ENCODE data around the gene LRP3.
"Not testable (repeated sequence)": the region's sequence is repeated elsewhere in the genome, so short reads cannot be mapped to it uniquely, and the experiment has no call there.

The LRP3 gene

GRCh38 chr19:33193865-33194362 is at the start of gene LRP3:
Gene LRP3, plus strand, starts transcription at chr19:33194330. Its CDS starts 456 bp downstream, at chr19:33194786.
- Histone ChIP-seq H3K9me3 (ENCODE audit: low read length) (no peaks in the 10 kb centered on the region), H3K27ac (ENCODE audit: low read depth, low read length) (no peak within 1 kb of the TSS), H3K4me1 (ENCODE audit: insufficient read depth, low read length) (peaks cover 15% of the 10 kb centered on the region), H3K4me3 (ENCODE audit: low read depth in 1 of 2, low read length in 2 of 2) (peak within 1 kb of the TSS; percentile 65 to 71), H3K27me3 (ENCODE audit: control insufficient read depth in 1 of 2, insufficient read depth in 2 of 2, low read length in 2 of 2) (no peaks in the 10 kb centered on the region), H3K9ac (ENCODE audit: low read length) (peak within 1 kb of the TSS; percentile 21), H3K36me3 (ENCODE audit: insufficient read depth, low read length) (no peaks in the 10 kb centered on the region)

- Histone ChIP-seq H3K9ac (ENCODE audit: low read length) (no peak overlapping the region), H3K9me3 (ENCODE audit: low read length) (no peaks in the 10 kb centered on the region), H3K36me3 (ENCODE audit: insufficient read depth, low read length) (no peaks in the 10 kb centered on the region), H3K4me3 (ENCODE audit: low read depth in 1 of 2, low read length in 2 of 2) (no peak overlapping the region), H3K27me3 (ENCODE audit: control insufficient read depth in 1 of 2, insufficient read depth in 2 of 2, low read length in 2 of 2) (no peaks in the 10 kb centered on the region), H3K4me1 (ENCODE audit: insufficient read depth, low read length) (no peaks in the 10 kb centered on the region), H3K27ac (ENCODE audit: low read depth, low read length) (no peak overlapping the region)
These were observed 47.9 kb upstream of the LRP3 start for GRCh38 chr19:33146209-33146608.

GRCh38 chr19:33147538-33147937 is 46.6 kb upstream of the LRP3 start:
- no peaks in the 10 kb centered on the region for H3K4me1 ChIP-seq (ENCODE audit: insufficient read depth, low read length)
- H3K27me3 ChIP-seq (ENCODE audit: control insufficient read depth in 1 of 2, insufficient read depth in 2 of 2, low read length in 2 of 2): no peaks in the 10 kb centered on the region
- no peaks in the 10 kb centered on the region for H3K9me3 ChIP-seq (ENCODE audit: low read length)
- H3K9ac ChIP-seq (ENCODE audit: low read length): no peak overlapping the region
- no peak overlapping the region for H3K4me3 ChIP-seq (ENCODE audit: low read depth in 1 of 2, low read length in 2 of 2)
- no peaks in the 10 kb centered on the region for H3K36me3 ChIP-seq (ENCODE audit: insufficient read depth, low read length)
- no peak overlapping the region for H3K27ac ChIP-seq (ENCODE audit: low read depth, low read length)

- Histone ChIP-seq H3K27ac (ENCODE audit: low read depth, low read length) (no peak overlapping the region), H3K9me3 (ENCODE audit: low read length) (no peaks in the 10 kb centered on the region), H3K9ac (ENCODE audit: low read length) (no peak overlapping the region), H3K4me1 (ENCODE audit: insufficient read depth, low read length) (no peaks in the 10 kb centered on the region), H3K27me3 (ENCODE audit: control insufficient read depth in 1 of 2, insufficient read depth in 2 of 2, low read length in 2 of 2) (no peaks in the 10 kb centered on the region), H3K4me3 (ENCODE audit: low read depth in 1 of 2, low read length in 2 of 2) (no peak overlapping the region), H3K36me3 (ENCODE audit: insufficient read depth, low read length) (no peaks in the 10 kb centered on the region)
These were observed 43.1 kb upstream of the LRP3 start for GRCh38 chr19:33150852-33151518.

GRCh38 chr19:33152176-33152575 is 42.0 kb upstream of the LRP3 start:
- no peak overlapping the region for H3K27ac ChIP-seq (ENCODE audit: low read depth, low read length)
- no peak overlapping the region for H3K9ac ChIP-seq (ENCODE audit: low read length)
- H3K9me3 ChIP-seq (ENCODE audit: low read length): no peaks in the 10 kb centered on the region

GRCh38 chr19:33152625-33153024 is 41.5 kb upstream of the LRP3 start:
- H3K27me3 ChIP-seq (ENCODE audit: control insufficient read depth in 1 of 2, insufficient read depth in 2 of 2, low read length in 2 of 2); H3K36me3 ChIP-seq (ENCODE audit: insufficient read depth, low read length); H3K9me3 ChIP-seq (ENCODE audit: low read length); H3K9ac ChIP-seq (ENCODE audit: low read length); H3K4me1 ChIP-seq (ENCODE audit: insufficient read depth, low read length); H3K27ac ChIP-seq (ENCODE audit: low read depth, low read length); H3K4me3 ChIP-seq (ENCODE audit: low read depth in 1 of 2, low read length in 2 of 2): not testable (repeated sequence)

More at GRCh38 chr19:33152176-33152575, 42.0 kb upstream of the LRP3 start:
- Histone ChIP-seq H3K4me3 (ENCODE audit: low read depth in 1 of 2, low read length in 2 of 2) (no peak overlapping the region), H3K4me1 (ENCODE audit: insufficient read depth, low read length) (no peaks in the 10 kb centered on the region), H3K36me3 (ENCODE audit: insufficient read depth, low read length) (no peaks in the 10 kb centered on the region), H3K27me3 (ENCODE audit: control insufficient read depth in 1 of 2, insufficient read depth in 2 of 2, low read length in 2 of 2) (no peaks in the 10 kb centered on the region)

GRCh38 chr19:33154313-33154712 is 39.8 kb upstream of the LRP3 start:
- not testable (repeated sequence) for H3K9me3 ChIP-seq (ENCODE audit: low read length)

GRCh38 chr19:33156334-33156733 is 37.8 kb upstream of the LRP3 start:
- Histone ChIP-seq H3K9me3 (ENCODE audit: low read length) (no peaks in the 10 kb centered on the region), H3K4me1 (ENCODE audit: insufficient read depth, low read length) (no peaks in the 10 kb centered on the region), H3K4me3 (ENCODE audit: low read depth in 1 of 2, low read length in 2 of 2) (no peak overlapping the region), H3K27ac (ENCODE audit: low read depth, low read length) (no peak overlapping the region), H3K27me3 (ENCODE audit: control insufficient read depth in 1 of 2, insufficient read depth in 2 of 2, low read length in 2 of 2) (no peaks in the 10 kb centered on the region), H3K36me3 (ENCODE audit: insufficient read depth, low read length) (no peaks in the 10 kb centered on the region), H3K9ac (ENCODE audit: low read length) (no peak overlapping the region)

More at GRCh38 chr19:33154313-33154712, 39.8 kb upstream of the LRP3 start:
- H3K27ac ChIP-seq (ENCODE audit: low read depth, low read length); H3K27me3 ChIP-seq (ENCODE audit: control insufficient read depth in 1 of 2, insufficient read depth in 2 of 2, low read length in 2 of 2); H3K36me3 ChIP-seq (ENCODE audit: insufficient read depth, low read length); H3K9ac ChIP-seq (ENCODE audit: low read length); H3K4me1 ChIP-seq (ENCODE audit: insufficient read depth, low read length); H3K4me3 ChIP-seq (ENCODE audit: low read depth in 1 of 2, low read length in 2 of 2): not testable (repeated sequence)

- no peaks in the 10 kb centered on the region for H3K36me3 ChIP-seq (ENCODE audit: insufficient read depth, low read length)
- H3K4me3 ChIP-seq (ENCODE audit: low read depth in 1 of 2, low read length in 2 of 2): no peak overlapping the region
- H3K27me3 ChIP-seq (ENCODE audit: control insufficient read depth in 1 of 2, insufficient read depth in 2 of 2, low read length in 2 of 2): no peaks in the 10 kb centered on the region
- H3K27ac ChIP-seq (ENCODE audit: low read depth, low read length): no peak overlapping the region
- H3K9me3 ChIP-seq (ENCODE audit: low read length): no peaks in the 10 kb centered on the region
- no peaks in the 10 kb centered on the region for H3K4me1 ChIP-seq (ENCODE audit: insufficient read depth, low read length)
- H3K9ac ChIP-seq (ENCODE audit: low read length): no peak overlapping the region
These were observed 36.2 kb upstream of the LRP3 start for GRCh38 chr19:33157906-33158305.

GRCh38 chr19:33158365-33158764 is 35.8 kb upstream of the LRP3 start:
- no peak overlapping the region for H3K27ac ChIP-seq (ENCODE audit: low read depth, low read length)
- no peaks in the 10 kb centered on the region for H3K4me1 ChIP-seq (ENCODE audit: insufficient read depth, low read length)
- no peaks in the 10 kb centered on the region for H3K36me3 ChIP-seq (ENCODE audit: insufficient read depth, low read length)
- no peak overlapping the region for H3K4me3 ChIP-seq (ENCODE audit: low read depth in 1 of 2, low read length in 2 of 2)
- no peaks in the 10 kb centered on the region for H3K9me3 ChIP-seq (ENCODE audit: low read length)
- H3K27me3 ChIP-seq (ENCODE audit: control insufficient read depth in 1 of 2, insufficient read depth in 2 of 2, low read length in 2 of 2): no peaks in the 10 kb centered on the region
- H3K9ac ChIP-seq (ENCODE audit: low read length): no peak overlapping the region

GRCh38 chr19:33159149-33159548 is 35.0 kb upstream of the LRP3 start:
- H3K4me1 ChIP-seq (ENCODE audit: insufficient read depth, low read length): no peaks in the 10 kb centered on the region
- H3K4me3 ChIP-seq (ENCODE audit: low read depth in 1 of 2, low read length in 2 of 2): no peak overlapping the region
- no peaks in the 10 kb centered on the region for H3K27me3 ChIP-seq (ENCODE audit: control insufficient read depth in 1 of 2, insufficient read depth in 2 of 2, low read length in 2 of 2)
- no peak overlapping the region for H3K9ac ChIP-seq (ENCODE audit: low read length)
- H3K36me3 ChIP-seq (ENCODE audit: insufficient read depth, low read length): no peaks in the 10 kb centered on the region
- no peaks in the 10 kb centered on the region for H3K9me3 ChIP-seq (ENCODE audit: low read length)
- H3K27ac ChIP-seq (ENCODE audit: low read depth, low read length): no peak overlapping the region

- H3K9me3 ChIP-seq (ENCODE audit: low read length): no peaks in the 10 kb centered on the region
- no peak overlapping the region for H3K4me3 ChIP-seq (ENCODE audit: low read depth in 1 of 2, low read length in 2 of 2)
- H3K27me3 ChIP-seq (ENCODE audit: control insufficient read depth in 1 of 2, insufficient read depth in 2 of 2, low read length in 2 of 2): no peaks in the 10 kb centered on the region
- H3K27ac ChIP-seq (ENCODE audit: low read depth, low read length): no peak overlapping the region
- H3K4me1 ChIP-seq (ENCODE audit: insufficient read depth, low read length): no peaks in the 10 kb centered on the region
- H3K36me3 ChIP-seq (ENCODE audit: insufficient read depth, low read length): no peaks in the 10 kb centered on the region
- no peak overlapping the region for H3K9ac ChIP-seq (ENCODE audit: low read length)
These were observed 34.2 kb upstream of the LRP3 start for GRCh38 chr19:33159893-33160292.

All from muscle layer of colon (tissue), 2 donors.